K562 (cell line): ENCODE measurements around the gene RAB6B. TPM values are rescaled to one million over a fixed set of nuclear protein-coding genes. Genes with fewer than 3 reads are reported as not detected.

Source experiments
- DPF2 ChIP-seq: fragments of 450-650 bp; IDR thresholded peaks from 2 replicates; pipeline ENCODE4 v1.6.1; 2016
- HBP1 ChIP-seq: fragments of 450-650 bp; formaldehyde crosslinking; IDR thresholded peaks from 2 replicates; pipeline ENCODE4 v1.4.0; 2022; ENCODE audit warnings: missing genetic modification characterization
- KAT8 ChIP-seq: fragments of 450-650 bp; IDR thresholded peaks from 2 replicates; pipeline ENCODE4 v1.6.1; 2016; ENCODE audit warnings: low read depth, mild to moderate bottlenecking
- MAZ ChIP-seq, 2 experiments: fragments of 450-650 bp in 1 of 2; sonication (generic) in 1 of 2; formaldehyde crosslinking; IDR thresholded peaks in 1 of 2; conservative IDR thresholded peaks in 1 of 2; 2 replicates each; pipeline versions ENCODE4 v1.4.0 to v1.5.0; 2020; ENCODE audit warnings: mild to moderate bottlenecking in 1 of 2, missing genetic modification reagents in 1 of 2
- MGA ChIP-seq: fragments of 450-650 bp; IDR thresholded peaks from 2 replicates; pipeline ENCODE4 v1.6.1; 2016; ENCODE audit warnings: mild to moderate bottlenecking, moderate library complexity
- SAP30 ChIP-seq: fragments of 200-600 bp; sonication (generic); IDR thresholded peaks from 2 replicates; pipeline ENCODE4 v1.6.1; 2012; ENCODE audit warnings: borderline replicate concordance, low read depth, mild to moderate bottlenecking, moderate library complexity, low read length, control low read depth, inconsistent platforms; ENCODE audit not compliant: insufficient read depth, poor library complexity, severe bottlenecking
- TCF3 ChIP-seq: sonication (generic); formaldehyde crosslinking; IDR thresholded peaks from 2 replicates; pipeline ENCODE4 v1.4.0; 2020; ENCODE audit warnings: mild to moderate bottlenecking, missing genetic modification reagents
- XRCC3 ChIP-seq: fragments of 450-650 bp; IDR thresholded peaks from 2 replicates; pipeline ENCODE4 v1.6.1; 2017; ENCODE audit warnings: mild to moderate bottlenecking, moderate library complexity
- polyA plus RNA-seq, 8 experiments: library from polyadenylated mRNA; depleted of rRNA in 4 of 8; stranded (reverse) in 5 of 8; unstranded in 3 of 8; fragments of >200 nt; fragmentation: Nextera tagmentation in 2 of 8; fragmentation: Illumina TruSeq in 1 of 8; extraction: Ambion mirVana in 2 of 8; extraction: Trizol in 1 of 8; gene quantifications; 2 replicates each; pipeline versions ENCODE4 v1.2.1 to v1.2.3, GENCODE V29; 2011 to 2014; ENCODE audit warnings: inconsistent platforms in 1 of 8, missing spikeins in 1 of 8
- total RNA-seq, 7 experiments: library from RNA; depleted of rRNA in 6 of 7; stranded (reverse); fragments of >200 nt in 6 of 7; fragmentation: Illumina TruSeq in 2 of 7; extraction: Trizol in 2 of 7; gene quantifications; 2 replicates each; pipeline versions ENCODE4 v1.2.1 to v1.2.3, GENCODE V29; 2011 to 2021; ENCODE audit warnings: low replicate concordance in 1 of 7
- TF ChIP-seq, protein P1 (sequence below): IDR thresholded peaks from 2 replicates; pipeline ENCODE4 v1.6.1; 2011; ENCODE audit warnings: borderline replicate concordance, low read depth, mild to moderate bottlenecking, moderate library complexity, low read length; ENCODE audit not compliant: insufficient read depth, poor library complexity, severe bottlenecking

Gene RAB6B
- total and polyA plus RNA-seq, 9 of the 15 experiments (the other 6 are each of a cell fraction or from before 2014, with no cell fraction given) = 0.60 to 18.1 (median 1.5) TPM

DNA sequence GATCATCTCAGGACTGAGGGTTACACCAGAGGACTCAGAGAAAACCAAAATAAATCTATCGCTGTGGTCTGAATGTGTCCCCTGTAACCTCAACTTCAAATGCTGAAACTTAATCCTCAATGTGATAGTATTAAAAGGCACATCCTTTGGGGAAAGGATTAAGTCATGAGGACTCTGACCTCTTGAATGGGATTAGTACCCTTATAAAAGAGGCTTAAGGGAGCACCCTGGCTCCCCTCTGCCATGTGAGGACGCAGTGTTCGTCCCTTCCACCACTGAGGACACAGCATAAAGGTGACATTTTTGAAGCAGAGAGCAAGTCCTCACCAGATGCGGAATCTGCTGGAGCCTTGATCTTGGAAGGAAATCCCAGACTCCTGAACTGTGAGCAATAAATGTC is 50.6 kb downstream of the RAB6B start (continued):
- TF ChIP-seq, protein P1, sequence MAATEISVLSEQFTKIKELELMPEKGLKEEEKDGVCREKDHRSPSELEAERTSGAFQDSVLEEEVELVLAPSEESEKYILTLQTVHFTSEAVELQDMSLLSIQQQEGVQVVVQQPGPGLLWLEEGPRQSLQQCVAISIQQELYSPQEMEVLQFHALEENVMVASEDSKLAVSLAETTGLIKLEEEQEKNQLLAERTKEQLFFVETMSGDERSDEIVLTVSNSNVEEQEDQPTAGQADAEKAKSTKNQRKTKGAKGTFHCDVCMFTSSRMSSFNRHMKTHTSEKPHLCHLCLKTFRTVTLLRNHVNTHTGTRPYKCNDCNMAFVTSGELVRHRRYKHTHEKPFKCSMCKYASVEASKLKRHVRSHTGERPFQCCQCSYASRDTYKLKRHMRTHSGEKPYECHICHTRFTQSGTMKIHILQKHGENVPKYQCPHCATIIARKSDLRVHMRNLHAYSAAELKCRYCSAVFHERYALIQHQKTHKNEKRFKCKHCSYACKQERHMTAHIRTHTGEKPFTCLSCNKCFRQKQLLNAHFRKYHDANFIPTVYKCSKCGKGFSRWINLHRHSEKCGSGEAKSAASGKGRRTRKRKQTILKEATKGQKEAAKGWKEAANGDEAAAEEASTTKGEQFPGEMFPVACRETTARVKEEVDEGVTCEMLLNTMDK = no peak
- TF ChIP-seq HBP1 (CRISPR knock-in tag) (no peak), TCF3 (CRISPR knock-in tag) (no peak), SAP30 (no peak), KAT8 (no peak), MGA (no peak), DPF2 (no peak), XRCC3 (no peak), MAZ (CRISPR knock-in tag; conservative IDR thresholded peaks at IDR 0.05 in 1 of 2, IDR thresholded peaks at IDR 0.05 in 1 of 2) (no peak)
